CD4-positive, alpha-beta T cell treated with Interleukin-2 at 100 ng/mL for 4 hours (primary cell): Measurements from ENCODE around the gene ELF3.
"Not testable (repeated sequence)": the region's sequence is repeated elsewhere in the genome, so short reads cannot be mapped to it uniquely, and the experiment has no call there.

Experiments
- DNase-seq: peaks from one replicate; pipeline ENCODE4 v3.0.0-alpha.2; 2020; ENCODE audit warnings: low spot score

ELF3 gene

DNA sequence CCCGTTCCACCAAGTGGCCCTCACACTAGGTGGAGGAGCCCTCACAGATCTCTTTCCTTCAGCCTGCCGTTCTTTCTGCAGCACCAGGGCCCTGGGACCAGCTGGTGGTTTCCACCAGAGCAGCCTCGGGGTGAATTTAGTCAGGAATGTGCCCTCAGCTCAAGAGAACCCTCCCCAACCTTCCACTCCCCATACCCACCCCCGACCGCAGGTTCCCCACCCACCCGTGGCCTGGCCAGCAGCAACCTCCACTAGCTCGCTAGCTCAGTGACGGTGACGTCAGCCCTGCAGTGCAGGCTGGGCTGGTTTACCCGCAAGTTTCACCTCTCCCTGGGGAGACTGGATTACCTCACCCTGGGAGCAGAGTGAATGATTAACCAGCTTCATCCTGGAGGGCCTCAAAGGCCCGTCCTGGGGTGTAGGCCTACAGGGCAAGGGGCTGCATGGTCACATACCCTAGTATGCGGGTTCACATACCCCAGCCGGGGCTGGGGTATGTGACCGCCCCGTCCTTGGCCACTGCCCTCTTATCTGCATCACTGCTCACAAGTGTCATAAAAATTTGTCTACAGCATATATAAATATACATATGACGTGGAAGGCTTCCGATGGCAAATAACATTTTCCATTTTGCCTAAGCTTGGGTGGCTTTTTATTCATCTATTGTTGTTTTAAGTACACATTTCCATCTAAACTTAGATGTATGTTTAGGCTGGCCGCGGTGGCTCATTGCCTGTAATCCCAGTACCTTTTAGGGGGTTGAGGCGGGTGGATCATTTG lies 24.5 kb downstream of the ELF3 start:
- no peak for DNase-seq

DNA sequence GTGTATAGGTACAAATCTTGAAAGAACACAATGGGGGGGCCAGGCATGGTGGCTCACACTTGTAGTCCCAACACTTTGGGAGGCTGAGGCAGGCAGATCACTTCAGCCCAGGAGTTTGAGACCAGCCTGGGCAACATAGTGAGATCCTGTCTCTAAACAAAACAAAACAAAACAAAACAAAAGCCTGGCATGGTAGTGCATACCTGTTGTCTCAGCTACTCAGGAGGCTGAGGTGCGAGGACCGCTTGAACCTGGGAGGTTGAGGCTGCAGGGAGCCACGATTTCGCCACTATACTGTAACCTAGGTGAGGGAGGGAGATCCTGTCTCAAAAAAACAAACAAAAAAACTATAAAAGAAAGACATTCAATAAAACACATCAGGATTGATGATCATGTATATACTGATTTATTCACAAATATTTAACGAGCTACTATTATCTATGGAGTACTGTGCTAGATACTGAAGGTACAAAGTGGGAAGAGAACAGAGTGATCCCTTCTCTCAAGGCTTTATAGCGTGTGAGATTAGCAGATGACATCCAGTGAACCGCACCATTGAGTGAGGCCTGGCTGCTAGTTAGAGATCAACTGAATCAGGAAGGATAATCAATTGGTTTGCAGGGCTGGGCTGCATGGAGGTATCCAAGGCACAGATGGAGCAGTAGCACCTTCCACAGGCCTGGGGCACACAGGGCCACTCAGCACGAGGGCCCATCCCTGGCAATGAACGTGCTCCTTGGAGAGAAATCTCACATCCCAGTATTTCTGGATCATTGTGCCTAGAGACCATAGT lies 26.4 kb downstream of the ELF3 start:
- no peak for DNase-seq

DNA sequence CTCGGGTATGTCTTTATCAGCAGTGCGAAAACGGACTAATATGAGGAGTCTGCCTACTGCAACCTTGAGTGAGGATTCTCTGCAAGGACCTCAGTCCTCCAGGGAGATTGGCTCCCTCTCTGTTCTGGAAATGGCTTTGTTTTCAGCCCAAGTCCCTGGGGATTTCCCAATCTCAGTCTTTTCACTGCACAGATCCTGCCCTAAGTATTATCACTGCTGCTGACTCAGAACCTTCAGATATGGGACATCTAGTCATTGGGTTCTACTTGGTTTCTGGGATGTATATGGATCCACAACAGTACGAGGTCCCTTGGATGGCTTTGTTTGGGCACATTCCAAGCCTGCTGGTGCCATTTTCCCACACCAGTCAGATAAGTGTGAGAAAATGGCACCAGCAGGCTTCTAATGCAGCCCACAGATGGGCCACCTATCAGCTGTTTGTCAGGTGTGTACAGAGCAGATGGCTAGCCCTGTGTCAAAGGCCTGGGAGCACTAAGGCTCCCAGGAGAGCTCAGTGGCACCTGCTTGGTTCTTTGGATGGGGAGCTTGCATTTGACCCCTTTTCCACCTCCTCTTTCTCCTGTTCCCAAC lies 27.4 kb downstream of the ELF3 start:
- no peak for DNase-seq

DNA sequence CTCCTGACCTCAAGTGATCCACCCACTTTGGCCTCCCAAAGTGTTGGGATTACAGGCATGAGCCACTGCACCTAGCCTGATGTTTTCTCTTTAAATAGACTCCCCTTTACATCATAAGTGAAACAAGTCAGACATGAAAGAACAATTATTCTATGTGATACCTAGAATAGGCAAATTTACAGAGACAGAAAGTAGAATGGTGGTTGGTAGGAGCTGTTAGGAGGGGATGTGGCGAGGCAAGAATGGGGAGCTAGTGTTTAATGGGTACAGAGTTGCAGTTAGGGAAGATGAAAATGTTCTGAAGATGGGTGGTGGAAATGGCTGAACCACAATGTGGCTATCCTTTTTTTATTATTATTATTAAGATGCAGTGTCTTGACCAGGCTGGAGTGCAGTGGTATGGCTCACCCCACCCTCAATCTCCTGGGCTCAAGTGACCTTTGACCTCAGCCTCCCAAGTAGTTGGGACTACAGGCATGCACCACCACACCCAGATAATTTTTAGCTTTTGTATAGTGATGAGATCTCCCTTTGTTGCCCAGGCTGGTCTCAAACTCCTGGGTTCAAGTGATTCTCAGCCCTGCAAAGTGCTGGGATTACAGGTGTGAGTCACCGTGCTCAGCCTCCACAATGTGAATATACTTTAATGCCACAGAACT lies 28.4 kb downstream of the ELF3 start:
- DNase-seq, result no peak

DNA sequence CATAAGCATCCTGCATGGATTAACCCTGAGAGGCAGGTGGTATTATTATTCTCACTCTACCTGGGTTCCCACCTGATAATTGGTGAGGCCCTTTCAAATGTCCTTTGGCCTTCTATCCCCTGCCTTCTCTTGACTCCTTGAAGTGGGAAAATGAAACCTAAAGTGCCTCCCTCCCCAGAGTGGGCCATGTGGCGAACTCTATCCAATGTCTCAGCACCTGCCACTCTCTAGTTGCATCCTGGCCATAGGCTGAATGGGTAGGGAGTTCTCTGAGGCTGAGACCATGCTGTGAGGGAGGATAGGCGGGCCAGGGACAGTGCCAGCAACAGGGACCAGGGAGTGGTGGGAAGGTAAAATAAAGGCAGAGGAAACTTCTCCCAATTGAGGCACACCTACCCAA lies 35.3 kb downstream of the ELF3 start:
- no peak for DNase-seq

DNA sequence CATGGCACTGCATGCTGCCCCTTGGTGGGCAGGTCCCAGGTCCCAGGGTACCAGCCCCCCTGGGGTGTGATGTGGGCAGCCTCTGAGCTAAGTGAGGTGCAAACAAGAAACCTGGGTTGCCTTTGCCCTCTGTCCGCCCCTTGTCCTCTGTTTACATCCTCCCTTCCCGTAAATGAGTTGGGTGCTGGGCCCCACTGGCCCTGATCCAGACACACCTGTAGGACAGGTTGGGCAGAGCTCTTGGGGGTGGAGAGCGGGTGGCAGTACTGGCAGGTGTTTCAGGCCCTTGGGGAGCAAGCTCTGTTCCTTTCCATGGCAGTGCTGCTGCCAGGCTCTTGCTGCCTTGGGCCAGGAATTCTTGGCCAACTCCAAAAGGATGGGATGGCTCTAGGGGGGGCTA lies 35.8 kb downstream of the ELF3 start:
- no peak for DNase-seq

DNA sequence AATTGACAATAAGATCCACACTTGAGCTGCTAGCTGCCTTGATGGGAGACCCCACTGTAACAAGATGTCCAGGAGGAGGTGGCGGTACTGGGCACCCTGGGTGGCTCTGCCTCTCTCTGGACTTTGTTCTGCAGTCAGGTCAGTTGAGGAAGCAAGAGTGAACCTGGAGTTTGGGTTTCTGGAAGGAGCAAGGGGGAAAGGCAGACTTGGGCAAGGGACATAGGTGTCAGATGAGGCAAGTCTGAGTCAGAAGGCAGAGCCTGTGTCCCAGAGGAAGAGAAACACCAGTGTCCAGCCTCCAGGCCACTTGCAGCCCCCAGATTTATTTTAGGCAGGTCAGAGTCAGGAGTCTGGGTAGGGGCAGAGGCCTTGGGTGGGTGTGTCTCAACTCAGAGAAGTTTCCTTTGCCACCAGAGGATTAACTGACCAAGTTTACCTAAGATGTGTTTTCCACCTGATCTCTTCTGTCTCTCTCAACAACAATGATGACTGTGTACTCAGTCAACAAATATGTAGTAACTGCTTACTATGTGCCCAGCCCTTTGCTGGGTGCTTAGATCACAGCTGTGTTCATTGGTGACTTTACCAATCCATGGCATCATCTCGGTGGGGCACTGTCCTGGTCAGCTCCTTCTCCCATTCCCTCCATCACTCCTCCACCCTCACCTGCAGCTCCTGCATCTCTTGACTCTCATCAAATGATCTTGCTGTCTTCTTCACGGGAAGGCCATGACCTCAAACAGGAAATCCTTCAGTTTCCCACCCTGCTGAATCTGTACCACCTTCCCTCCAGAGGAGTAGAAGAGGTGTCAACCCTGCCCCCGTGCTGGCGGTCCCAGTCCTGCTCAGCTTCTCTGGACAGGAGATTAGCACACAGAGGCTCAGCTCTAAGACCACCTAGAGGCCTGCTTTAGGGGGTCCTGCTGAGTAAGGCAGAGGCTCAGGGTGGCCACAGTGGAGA lies 36.6 kb downstream of the ELF3 start:
- DNase-seq, result no peak

DNA sequence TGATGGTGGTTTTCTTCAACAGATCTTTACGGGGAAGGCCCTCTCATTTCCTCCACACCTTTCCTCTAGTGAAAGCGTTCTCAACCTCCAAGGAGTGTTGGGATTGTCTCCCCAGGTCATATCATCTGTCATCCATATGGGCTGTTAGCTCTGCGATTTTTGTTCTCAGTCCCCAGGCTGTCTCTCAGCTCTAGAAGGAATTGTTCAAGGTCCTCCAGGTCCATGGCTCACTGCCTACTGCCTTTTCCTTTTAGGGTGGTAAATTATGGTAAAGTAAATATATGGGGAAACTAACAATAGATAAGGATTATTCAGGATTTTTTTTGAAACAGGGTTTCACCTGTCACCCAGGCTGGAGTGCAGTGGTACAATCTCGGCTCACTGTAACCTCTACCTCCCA lies 37.6 kb downstream of the ELF3 start:
- no peak for DNase-seq

DNA sequence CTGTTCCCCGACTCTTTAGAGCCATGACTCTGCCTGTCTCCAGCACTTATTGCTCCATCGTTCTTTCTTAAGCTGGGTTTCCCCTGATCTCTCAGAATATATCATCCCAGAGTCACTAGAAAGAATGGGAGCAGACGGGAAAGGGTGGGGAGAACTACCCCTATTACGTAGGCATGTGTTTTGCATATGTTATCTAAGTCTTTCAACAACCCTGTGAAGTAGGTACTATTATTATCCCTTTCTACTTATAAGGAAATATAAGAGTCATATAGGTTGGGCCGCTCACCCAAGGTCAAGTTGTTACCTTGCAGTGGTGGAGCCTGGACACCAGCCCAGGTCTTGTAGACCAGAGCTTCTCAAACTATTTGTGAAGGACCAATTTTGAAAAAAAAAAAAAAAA lies 38.7 kb downstream of the ELF3 start:
- DNase-seq, result no peak

DNA sequence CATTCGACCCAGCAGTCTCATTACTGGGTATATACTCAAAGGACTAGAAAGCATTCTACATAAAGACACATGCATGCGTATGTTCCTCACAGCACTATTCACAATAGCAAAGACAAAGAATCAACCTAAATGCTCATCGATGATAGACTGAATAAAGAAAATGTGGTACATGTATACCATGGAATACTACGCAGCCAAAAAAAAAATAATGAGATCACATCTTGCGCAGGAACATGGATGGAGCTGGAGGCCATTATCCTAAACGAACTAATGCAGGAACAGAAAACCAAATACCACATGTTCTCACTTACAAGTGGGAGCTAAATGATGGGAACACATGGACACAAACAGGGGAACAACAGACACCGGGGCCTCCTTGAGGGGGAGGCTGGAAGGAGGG lies 43.7 kb downstream of the ELF3 start:
- no peak for DNase-seq

DNA sequence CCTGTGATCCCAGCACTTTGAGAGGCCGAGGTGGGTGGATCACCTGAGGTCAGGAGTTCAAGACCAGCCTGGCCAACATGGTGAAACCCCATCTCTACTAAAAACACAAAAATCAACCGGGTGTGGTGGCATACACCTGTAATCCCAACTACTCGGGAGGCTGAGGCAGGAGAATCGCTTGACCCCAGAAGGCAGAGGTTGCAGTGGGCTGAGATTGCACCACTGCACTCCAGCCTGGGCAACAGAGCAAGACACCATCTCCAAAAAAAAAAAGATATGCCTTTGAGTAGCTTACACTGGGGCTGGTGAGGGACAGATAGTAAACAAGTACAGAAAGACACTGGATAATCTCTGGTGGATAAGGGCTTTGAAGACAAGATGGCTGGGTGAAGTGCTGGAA lies 44.3 kb downstream of the ELF3 start:
- not testable (repeated sequence) for DNase-seq

DNA sequence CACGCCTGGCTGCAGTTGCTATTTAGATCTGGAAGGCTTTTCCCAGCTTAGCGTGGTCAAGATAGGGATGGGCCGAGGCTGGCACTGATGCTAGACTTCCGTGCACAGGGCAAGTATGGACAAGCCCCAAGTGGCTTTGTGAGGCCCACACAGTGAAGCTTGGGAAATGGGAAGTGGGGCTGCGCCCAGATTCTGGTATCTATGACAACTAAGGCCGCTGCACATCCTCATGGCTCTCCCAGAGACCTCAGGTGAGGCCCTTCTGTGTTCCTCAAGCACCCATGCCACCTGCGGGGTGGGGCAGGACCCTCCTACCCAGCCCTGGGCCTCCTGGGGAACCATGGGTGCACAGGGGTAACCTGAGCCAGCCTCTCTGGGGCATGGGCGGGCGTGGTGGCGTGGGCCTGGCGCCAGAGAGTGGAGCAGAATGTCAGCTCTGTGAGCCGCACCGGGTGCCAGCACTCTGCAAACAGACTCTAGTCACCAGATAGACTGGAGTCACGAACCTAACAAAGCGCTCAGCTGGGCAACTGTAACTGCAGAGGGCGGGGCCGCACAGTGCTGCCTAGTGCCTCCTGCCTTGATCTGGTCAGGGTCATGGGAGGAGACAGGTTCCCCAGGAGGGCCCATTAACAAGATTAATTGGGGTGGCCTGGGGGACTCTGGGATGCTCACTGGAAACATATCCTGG lies 46.4 kb downstream of the ELF3 start:
- DNase-seq, result no peak

DNA sequence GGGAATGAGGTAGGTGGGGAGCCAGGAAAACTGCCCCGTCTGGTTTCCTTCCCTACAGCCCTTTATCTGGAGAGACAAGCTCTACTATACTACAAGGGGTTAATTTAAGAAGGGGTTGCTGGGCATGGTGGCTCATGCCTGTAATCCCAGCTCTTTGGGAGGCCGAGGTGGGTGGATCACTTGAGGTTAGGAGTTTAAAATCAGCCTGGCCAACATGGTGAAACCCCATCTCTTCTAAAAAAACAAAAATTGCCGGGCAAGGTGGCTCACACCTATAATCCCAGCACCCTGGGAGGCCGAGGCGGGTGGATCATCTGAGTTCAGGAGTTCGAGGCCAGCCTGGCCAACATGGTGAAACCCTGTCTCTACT lies 46.9 kb downstream of the ELF3 start:
- DNase-seq, result not testable (repeated sequence)

DNA sequence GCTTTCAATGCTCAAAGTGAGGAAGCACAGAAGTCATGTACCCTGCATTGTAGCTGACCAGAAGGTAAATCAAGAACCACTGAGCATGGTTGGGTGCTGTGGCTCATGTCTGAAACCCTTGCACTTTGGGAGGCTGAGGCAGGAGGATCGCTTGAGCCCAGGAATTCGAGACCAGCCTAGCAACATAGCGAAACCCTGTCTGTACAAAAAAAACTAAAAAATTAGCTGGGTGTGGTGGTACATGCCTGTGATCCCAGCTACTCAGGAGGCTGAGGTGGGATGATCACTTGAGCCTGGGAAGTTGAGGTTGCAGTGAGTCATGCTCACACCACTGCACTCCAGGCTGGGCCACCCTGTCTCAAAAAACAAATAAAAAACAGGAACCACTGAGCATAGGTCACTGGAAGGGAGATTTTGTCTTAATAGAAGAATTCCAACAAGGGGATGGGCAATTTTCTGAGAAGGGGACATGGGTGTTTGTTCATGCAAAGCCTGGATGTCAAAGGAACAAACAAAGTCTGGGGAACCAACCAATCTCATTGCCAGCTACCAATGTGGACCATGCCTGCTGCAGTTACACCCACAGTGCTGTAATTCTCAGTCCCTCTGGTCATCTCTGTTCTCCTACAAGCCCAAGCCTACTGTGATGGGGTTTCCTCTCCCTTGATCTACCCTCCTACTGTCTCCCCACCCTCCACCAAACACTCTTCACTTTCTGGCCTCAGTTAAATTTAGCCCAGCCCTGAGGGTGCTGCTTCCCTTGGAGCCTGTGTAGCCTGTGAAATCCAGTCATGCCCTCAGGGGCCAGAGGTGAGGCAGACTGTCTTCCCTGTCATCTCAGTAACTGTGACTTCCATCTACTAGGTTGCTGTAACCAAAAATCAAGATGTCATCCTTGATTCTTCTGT lies 47.9 kb downstream of the ELF3 start:
- DNase-seq, result no peak

DNA sequence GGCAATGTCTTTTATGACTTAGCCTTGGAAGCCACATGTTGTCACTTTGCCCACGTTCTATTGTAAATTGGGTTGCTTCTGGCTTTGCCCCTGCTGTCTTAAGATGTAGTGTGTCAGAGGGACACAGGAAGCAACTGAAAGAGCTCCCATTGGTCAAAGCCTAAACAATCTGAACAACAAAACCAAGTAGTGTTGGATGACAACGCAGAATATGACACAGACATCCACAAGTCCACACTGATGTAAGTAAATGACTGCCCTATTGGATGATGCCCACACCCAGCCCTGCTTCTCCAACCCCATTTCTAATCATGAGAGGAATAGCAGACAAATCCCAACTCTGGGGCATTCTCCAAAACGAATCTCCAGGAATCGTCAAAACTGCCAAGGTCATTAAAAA lies 50.7 kb downstream of the ELF3 start:
- no peak for DNase-seq

DNA sequence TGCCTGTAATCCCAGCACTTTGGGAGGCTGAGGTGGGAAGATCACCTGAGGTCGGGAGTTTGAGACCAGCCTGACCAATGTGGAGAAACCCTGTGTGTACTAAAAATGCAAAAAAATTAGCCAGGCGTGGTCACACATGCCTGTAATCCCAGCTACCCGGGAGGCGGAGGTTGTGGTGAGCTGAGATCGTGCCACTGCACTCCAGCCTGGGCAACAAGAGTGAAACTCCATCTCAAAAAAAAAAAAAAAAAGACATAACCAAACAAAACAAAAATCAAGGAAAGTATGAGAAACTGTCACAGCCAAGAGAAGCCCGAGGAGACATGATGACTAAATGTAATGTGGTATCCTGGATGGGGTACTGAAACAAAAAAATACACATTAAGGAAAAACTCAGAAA lies 51.4 kb downstream of the ELF3 start:
- DNase-seq, result not testable (repeated sequence)

DNA sequence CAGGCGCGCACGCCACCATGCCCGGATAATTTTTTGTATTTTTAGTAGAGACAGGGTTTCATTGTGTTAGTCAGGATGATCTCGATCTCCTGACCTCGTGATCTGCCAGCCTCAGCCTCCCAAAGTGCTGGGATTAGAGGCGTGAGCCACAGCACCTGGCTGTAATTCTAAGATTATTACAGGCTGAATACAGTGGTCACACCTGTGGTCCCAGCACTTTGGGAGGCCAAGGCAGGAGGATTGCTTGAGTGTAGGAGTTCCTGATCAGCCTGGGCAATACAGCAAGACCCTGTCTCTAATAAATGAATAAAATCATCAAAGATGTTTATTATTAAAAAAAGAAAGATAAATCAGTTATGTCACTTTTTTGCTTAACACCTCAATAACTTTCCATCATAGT lies 52.2 kb downstream of the ELF3 start:
- DNase-seq, result not testable (repeated sequence)

DNA sequence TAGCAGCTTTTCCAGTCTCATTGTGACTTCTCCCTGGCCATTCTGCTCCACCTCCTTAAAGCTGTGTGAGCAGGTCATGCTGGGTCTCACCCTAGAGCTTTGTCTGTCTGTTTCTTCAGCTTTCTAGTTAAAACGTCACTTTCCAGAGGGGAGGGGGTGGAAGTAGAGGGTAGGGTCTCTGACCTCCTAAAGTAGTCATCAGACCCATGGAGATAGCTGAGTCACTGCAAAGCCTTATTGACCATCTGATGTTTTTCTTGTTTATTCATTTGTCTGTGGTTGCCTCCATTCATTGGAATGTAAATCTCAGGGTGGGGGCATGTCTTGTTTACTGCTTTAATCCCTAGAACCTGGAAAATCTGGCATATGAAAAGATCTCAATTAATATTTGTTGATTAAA lies 52.7 kb downstream of the ELF3 start:
- no peak for DNase-seq

DNA sequence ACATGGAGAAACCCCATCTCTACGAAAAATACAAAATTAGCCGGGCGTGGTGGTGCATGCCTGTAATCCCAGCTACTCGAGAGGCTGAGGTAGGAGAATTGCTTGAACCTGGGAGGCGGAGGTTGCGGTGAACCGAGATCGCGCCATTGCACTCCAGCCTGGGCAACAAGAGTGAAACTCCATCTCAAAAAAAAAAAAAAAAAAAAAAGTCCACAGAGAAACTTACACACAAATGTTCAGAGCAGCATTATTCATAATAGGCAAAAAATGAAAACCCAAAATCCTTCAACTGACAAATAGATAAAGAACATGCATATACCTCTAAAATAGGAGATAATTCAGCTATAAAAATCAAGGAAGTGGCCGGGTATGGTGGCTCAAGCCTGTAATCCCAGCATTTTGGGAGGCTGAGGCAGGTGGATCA lies 54.5 kb downstream of the ELF3 start:
- DNase-seq, result not testable (repeated sequence)
